GM12891 (cell line): ENCODE measurements around the gene ZDHHC17.

Source experiments
- PAX5 ChIP-seq: IDR thresholded peaks from 2 replicates; pipeline ENCODE4 v1.6.1; 2011; ENCODE audit warnings: low read length, moderate library complexity, mild to moderate bottlenecking; ENCODE audit not compliant: insufficient read depth, severe bottlenecking
- POLR2A ChIP-seq: IDR thresholded peaks from 2 replicates; pipeline ENCODE4 v1.6.1; 2011; ENCODE audit warnings: low read depth, low read length, control low read depth
- POLR2AphosphoS5 ChIP-seq: IDR thresholded peaks from 2 replicates; pipeline ENCODE4 v1.6.1; 2011; ENCODE audit warnings: low read depth, low read length, control low read depth
- POU2F2 ChIP-seq: IDR thresholded peaks from 2 replicates; pipeline ENCODE4 v1.6.1; 2011; ENCODE audit warnings: low read depth, mild to moderate bottlenecking, control low read depth, low read length, moderate library complexity
- SPI1 ChIP-seq: IDR thresholded peaks from 2 replicates; pipeline ENCODE4 v1.6.1; 2011; ENCODE audit warnings: low read depth, low read length, control low read depth
- TAF1 ChIP-seq: IDR thresholded peaks from 2 replicates; pipeline ENCODE4 v1.6.1; 2011; ENCODE audit warnings: low read depth, low read length, control low read depth

- no peak for TF ChIP-seq POLR2A
- no peak for TF ChIP-seq POLR2AphosphoS5
- no peak for TF ChIP-seq SPI1
- TF ChIP-seq TAF1, result no peak
- no peak for TF ChIP-seq PAX5
- TF ChIP-seq POU2F2, result no peak
Measured at GRCh38 chr12:76755829-76756379, 8.0 kb upstream of the ZDHHC17 start.
